ENCODE measurements around the gene KATNBL1.
"Not testable (repeated sequence)": the region's sequence is repeated elsewhere in the genome, so short reads cannot be mapped to it uniquely, and the experiment has no call there.

Gene KATNBL1

GRCh38 chr15:34213690-34214089 lies 3.8 kb upstream of the KATNBL1 start:
- TF ChIP-seq, protein P1, sequence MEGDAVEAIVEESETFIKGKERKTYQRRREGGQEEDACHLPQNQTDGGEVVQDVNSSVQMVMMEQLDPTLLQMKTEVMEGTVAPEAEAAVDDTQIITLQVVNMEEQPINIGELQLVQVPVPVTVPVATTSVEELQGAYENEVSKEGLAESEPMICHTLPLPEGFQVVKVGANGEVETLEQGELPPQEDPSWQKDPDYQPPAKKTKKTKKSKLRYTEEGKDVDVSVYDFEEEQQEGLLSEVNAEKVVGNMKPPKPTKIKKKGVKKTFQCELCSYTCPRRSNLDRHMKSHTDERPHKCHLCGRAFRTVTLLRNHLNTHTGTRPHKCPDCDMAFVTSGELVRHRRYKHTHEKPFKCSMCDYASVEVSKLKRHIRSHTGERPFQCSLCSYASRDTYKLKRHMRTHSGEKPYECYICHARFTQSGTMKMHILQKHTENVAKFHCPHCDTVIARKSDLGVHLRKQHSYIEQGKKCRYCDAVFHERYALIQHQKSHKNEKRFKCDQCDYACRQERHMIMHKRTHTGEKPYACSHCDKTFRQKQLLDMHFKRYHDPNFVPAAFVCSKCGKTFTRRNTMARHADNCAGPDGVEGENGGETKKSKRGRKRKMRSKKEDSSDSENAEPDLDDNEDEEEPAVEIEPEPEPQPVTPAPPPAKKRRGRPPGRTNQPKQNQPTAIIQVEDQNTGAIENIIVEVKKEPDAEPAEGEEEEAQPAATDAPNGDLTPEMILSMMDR (conservative IDR thresholded peaks at IDR 0.05; ENCODE audit: low read depth, low read length): no peak
- no peak overlapping the region for H3K9ac ChIP-seq
- H3K79me2 ChIP-seq (ENCODE audit: insufficient read depth, low read depth): peaks cover 8% of the 10 kb centered on the region; the same call in 1 of the 2 replicates
- H3K4me1 ChIP-seq (ENCODE audit: low read depth, poor library complexity, severe bottlenecking): peaks cover 2% of the 10 kb centered on the region
- H3K4me2 ChIP-seq: no peak overlapping the region
- H3K27ac ChIP-seq: no peak overlapping the region
- H4K20me1 ChIP-seq (ENCODE audit: insufficient read depth): no peaks in the 10 kb centered on the region
- H2AFZ ChIP-seq (ENCODE audit: low read depth): no peak overlapping the region
- H3K4me3 ChIP-seq (IDR thresholded peaks at IDR 0.05; ENCODE audit: insufficient read depth, low read depth, low read length): no peak overlapping the region
- no peaks in the 10 kb centered on the region for H3K27me3 ChIP-seq (ENCODE audit: insufficient read depth, low read depth)
- H3K36me3 ChIP-seq (ENCODE audit: insufficient read depth): no peaks in the 10 kb centered on the region

DNA sequence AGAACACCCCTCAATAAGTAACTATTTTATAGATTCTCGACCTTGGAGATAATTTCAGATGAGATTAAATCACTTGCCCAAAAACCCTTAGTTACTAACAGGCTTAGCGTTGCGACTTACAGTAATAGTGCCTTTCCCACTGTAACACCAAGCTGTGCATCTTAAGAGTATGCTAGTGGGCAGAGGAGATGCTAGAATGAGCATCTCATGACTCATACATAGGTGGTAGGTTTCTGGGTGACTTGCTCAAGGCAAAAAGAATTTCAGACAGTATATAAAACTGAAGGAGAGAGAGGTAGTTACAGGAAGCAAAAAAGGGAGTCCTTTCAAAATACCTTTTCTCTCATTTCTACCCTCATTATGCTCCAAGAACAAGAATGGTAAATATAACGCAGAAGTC lies 3.9 kb downstream of the KATNBL1 start:
- Histone ChIP-seq H3K9ac (no peak overlapping the region), H2AFZ (ENCODE audit: low read depth) (no peak overlapping the region), H3K27ac (no peak overlapping the region), H3K4me3 (IDR thresholded peaks at IDR 0.05; ENCODE audit: insufficient read depth, low read depth, low read length) (no peak overlapping the region), H3K4me1 (ENCODE audit: low read depth, poor library complexity, severe bottlenecking) (peaks cover 10% of the 10 kb centered on the region), H3K4me2 (no peak overlapping the region), H3K36me3 (ENCODE audit: insufficient read depth) (no peaks in the 10 kb centered on the region), H4K20me1 (ENCODE audit: insufficient read depth) (no peaks in the 10 kb centered on the region), H3K79me2 (ENCODE audit: insufficient read depth, low read depth) (peaks cover 65% of the 10 kb centered on the region), H3K27me3 (ENCODE audit: insufficient read depth, low read depth) (no peaks in the 10 kb centered on the region)
- TF ChIP-seq, protein P1 (conservative IDR thresholded peaks at IDR 0.05; ENCODE audit: low read depth, low read length): no peak

DNA sequence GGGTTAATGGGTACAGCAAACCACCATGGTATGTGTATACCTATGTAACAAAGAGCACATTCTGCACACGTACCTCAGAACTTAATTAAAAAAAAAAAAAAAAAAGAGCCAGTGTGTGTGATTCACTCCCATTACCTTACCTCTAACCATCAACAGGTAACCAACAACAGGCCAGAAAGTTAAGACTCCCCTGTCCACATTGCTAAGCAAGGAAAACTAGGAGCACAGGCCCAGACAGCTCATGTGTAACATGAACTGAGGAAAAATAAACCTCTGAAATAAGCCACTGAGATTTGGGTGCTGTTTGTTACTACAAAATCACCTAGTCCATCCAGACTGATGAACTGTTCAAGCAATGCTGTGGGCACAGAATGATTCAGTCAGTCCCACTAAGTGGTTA lies 6.0 kb downstream of the KATNBL1 start:
- Histone ChIP-seq H3K9ac (no peak overlapping the region), H3K79me2 (ENCODE audit: insufficient read depth, low read depth) (peaks cover 60% of the 10 kb centered on the region), H3K4me3 (IDR thresholded peaks at IDR 0.05; ENCODE audit: insufficient read depth, low read depth, low read length) (no peak overlapping the region), H2AFZ (ENCODE audit: low read depth) (no peak overlapping the region), H4K20me1 (ENCODE audit: insufficient read depth) (no peaks in the 10 kb centered on the region), H3K4me1 (ENCODE audit: low read depth, poor library complexity, severe bottlenecking) (peaks cover 10% of the 10 kb centered on the region), H3K36me3 (ENCODE audit: insufficient read depth) (no peaks in the 10 kb centered on the region), H3K4me2 (no peak overlapping the region), H3K27me3 (ENCODE audit: insufficient read depth, low read depth) (no peaks in the 10 kb centered on the region), H3K27ac (no peak overlapping the region)
- TF ChIP-seq, protein P1 (conservative IDR thresholded peaks at IDR 0.05; ENCODE audit: low read depth, low read length): no peak

DNA sequence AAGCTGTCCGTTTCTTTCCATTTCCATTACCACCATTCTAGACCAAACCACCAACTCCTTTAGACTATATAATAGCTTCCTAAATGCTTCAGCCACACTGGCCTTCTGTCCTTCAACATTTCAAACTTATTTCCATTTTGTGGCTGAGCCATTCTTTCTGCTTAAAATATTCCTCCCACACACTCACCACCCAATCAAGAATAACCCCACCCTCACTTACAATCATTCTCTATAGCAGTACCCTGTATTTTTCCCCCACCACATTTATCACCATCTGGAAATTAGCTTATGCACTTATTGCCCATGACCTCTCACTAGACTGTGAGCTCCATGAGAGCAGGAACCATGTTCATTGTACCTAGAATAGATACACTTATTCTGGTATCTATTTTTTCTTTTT lies 6.6 kb downstream of the KATNBL1 start:
- TF ChIP-seq, protein P1 (conservative IDR thresholded peaks at IDR 0.05; ENCODE audit: low read depth, low read length): no peak
- no peaks in the 10 kb centered on the region for H4K20me1 ChIP-seq (ENCODE audit: insufficient read depth)
- H3K79me2 ChIP-seq (ENCODE audit: insufficient read depth, low read depth): peaks cover 54% of the 10 kb centered on the region
- no peak overlapping the region for H3K9ac ChIP-seq
- H3K36me3 ChIP-seq (ENCODE audit: insufficient read depth): no peaks in the 10 kb centered on the region
- H3K4me3 ChIP-seq (IDR thresholded peaks at IDR 0.05; ENCODE audit: insufficient read depth, low read depth, low read length): no peak overlapping the region
- H2AFZ ChIP-seq (ENCODE audit: low read depth): no peak overlapping the region
- no peak overlapping the region for H3K27ac ChIP-seq
- H3K27me3 ChIP-seq (ENCODE audit: insufficient read depth, low read depth): no peaks in the 10 kb centered on the region
- peaks cover 4% of the 10 kb centered on the region for H3K4me1 ChIP-seq (ENCODE audit: low read depth, poor library complexity, severe bottlenecking)
- H3K4me2 ChIP-seq: no peak overlapping the region

GRCh38 chr15:34193272-34193671 lies 16.6 kb downstream of the KATNBL1 start:
- not testable (repeated sequence) for H2AFZ ChIP-seq (ENCODE audit: low read depth); H3K36me3 ChIP-seq (ENCODE audit: insufficient read depth); H4K20me1 ChIP-seq (ENCODE audit: insufficient read depth); H3K9ac ChIP-seq; H3K4me1 ChIP-seq (ENCODE audit: low read depth, poor library complexity, severe bottlenecking); H3K27me3 ChIP-seq (ENCODE audit: insufficient read depth, low read depth); H3K4me3 ChIP-seq (IDR thresholded peaks at IDR 0.05; ENCODE audit: insufficient read depth, low read depth, low read length); H3K27ac ChIP-seq; H3K4me2 ChIP-seq
- H3K79me2 ChIP-seq (ENCODE audit: insufficient read depth, low read depth): peaks cover 39% of the 10 kb centered on the region; the same call in 1 of the 2 replicates
